ENCODE measurements around the gene SPATA31E1. TPM values are rescaled to one million over a fixed set of nuclear protein-coding genes. Genes with fewer than 3 reads are reported as not detected.

SPATA31E1 gene
- total and polyA plus RNA-seq, 2 donors (not counting 1 experiment from before 2014, with no cell fraction given): not detected

DNA sequence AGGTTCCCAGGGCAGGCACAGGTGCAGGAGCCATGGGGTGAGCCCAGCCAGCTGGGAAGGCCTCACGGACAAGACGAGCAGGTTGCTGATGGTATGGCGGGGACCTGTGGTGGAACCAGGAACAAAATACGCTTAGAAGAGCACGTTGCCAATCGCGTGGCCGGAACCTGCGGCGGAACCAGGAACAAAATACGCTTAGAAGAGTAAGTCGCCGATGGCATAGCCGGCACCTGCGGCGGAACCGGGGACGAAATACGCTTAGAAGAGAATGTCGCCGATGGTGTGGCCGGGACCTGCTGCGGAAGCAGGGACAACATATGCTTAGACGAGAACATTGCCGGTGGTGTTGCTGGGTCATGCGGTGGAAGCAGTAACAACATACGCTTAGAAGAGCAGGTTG lies 23.5 kb upstream of the SPATA31E1 start:
- CTCF ChIA-PET: no interaction called here
- Mint-ChIP-seq H3K27me3 (no peaks in the 10 kb centered on the region), H3K4me3 (no peak overlapping the region), H3K9me3 (ENCODE audit: insufficient read depth) (peaks cover 14% of the 10 kb centered on the region), H3K27ac (no peak overlapping the region), H3K4me1 (no peaks in the 10 kb centered on the region)
- H3K9me3 ChIP-seq (ENCODE audit: control extremely low read depth in 1 of 3, control insufficient read depth in 2 of 3, insufficient read depth in 1 of 3, low read length in 2 of 3): peaks cover 0 to 39% (median 0%) of the 10 kb centered on the region in 3 donors
- no peak overlapping the region for H3K4me3 ChIP-seq (ENCODE audit: control extremely low read depth in 1 of 5, extremely low read depth in 1 of 5, insufficient read depth in 1 of 5, low read depth in 2 of 5, low read length in 4 of 5)
- H3K9ac ChIP-seq (ENCODE audit: low read length): no peak overlapping the region
- POLR2A ChIA-PET: no interaction called here
- intact Hi-C loops (cut with micrococcal nuclease): no loop called here
- no peaks in the 10 kb centered on the region for H3K36me3 ChIP-seq (replicated peaks in 1 of 2; ENCODE audit: control extremely low read depth in 1 of 2, control insufficient read depth in 1 of 2, extremely low read depth in 1 of 2, insufficient read depth in 2 of 2, low read length in 1 of 2)
- DNase-seq (no peak), ATAC-seq (ENCODE audit: low read depth) (no peak)
- no peaks in the 10 kb centered on the region for H3K4me1 ChIP-seq (ENCODE audit: control insufficient read depth in 2 of 2, insufficient read depth in 2 of 2, low read length in 2 of 2)
- H4K20me1 ChIP-seq (ENCODE audit: control insufficient read depth, insufficient read depth, low read length, poor library complexity, severe bottlenecking): no peaks in the 10 kb centered on the region
- peaks cover 0 to 2% (median 0%) of the 10 kb centered on the region in 4 experiments for H3K27me3 ChIP-seq (replicated peaks in 1 of 4; ENCODE audit: control extremely low read depth in 1 of 4, control insufficient read depth in 3 of 4, insufficient read depth in 4 of 4, low read length in 3 of 4)
- no peak overlapping the region for H3K27ac ChIP-seq (ENCODE audit: low read length in 2 of 2)
- no peaks in the 10 kb centered on the region for H3K79me2 ChIP-seq (ENCODE audit: control insufficient read depth, insufficient read depth, low read length)
- WGBS (ENCODE audit: insufficient coverage): 91% methylated on average over 27 of the region's 27 CpGs
- no peak for TF ChIP-seq EZH2 (IDR thresholded peaks at IDR 0.05; ENCODE audit: borderline replicate concordance, insufficient read depth, low read depth, low read length, poor library complexity, severe bottlenecking)
- TF ChIP-seq, protein P1, sequence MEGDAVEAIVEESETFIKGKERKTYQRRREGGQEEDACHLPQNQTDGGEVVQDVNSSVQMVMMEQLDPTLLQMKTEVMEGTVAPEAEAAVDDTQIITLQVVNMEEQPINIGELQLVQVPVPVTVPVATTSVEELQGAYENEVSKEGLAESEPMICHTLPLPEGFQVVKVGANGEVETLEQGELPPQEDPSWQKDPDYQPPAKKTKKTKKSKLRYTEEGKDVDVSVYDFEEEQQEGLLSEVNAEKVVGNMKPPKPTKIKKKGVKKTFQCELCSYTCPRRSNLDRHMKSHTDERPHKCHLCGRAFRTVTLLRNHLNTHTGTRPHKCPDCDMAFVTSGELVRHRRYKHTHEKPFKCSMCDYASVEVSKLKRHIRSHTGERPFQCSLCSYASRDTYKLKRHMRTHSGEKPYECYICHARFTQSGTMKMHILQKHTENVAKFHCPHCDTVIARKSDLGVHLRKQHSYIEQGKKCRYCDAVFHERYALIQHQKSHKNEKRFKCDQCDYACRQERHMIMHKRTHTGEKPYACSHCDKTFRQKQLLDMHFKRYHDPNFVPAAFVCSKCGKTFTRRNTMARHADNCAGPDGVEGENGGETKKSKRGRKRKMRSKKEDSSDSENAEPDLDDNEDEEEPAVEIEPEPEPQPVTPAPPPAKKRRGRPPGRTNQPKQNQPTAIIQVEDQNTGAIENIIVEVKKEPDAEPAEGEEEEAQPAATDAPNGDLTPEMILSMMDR (IDR thresholded peaks at IDR 0.05): no peak
- no peak overlapping the region for H2AFZ ChIP-seq (ENCODE audit: insufficient read depth, low read depth, low read length, poor library complexity, severe bottlenecking)
- H3K4me2 ChIP-seq (replicated peaks; ENCODE audit: low read depth, low read length, poor library complexity, severe bottlenecking): no peak overlapping the region

DNA sequence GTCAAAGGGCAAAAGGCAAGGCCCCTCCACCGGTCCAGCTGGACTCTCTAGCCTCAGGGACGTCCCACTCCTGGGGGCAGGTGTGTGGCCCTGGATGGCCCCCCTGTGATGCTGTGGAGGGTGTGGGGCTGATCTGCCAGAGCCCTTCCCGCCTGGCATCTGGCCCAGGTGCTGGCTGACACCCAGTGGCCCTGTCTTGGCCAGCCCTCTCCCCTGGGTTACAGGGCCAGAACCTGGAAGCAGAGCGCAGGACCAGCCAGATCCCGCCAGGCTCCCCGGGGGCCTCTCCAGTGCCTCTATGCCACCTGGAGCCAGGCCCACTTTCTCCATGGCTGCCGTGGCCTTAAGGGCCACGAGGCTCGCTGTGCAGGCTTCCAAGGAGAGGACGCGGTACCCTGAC lies 22.9 kb upstream of the SPATA31E1 start:
- no peaks in the 10 kb centered on the region for H3K4me1 Mint-ChIP-seq
- no peak overlapping the region for H3K27ac ChIP-seq (ENCODE audit: low read length in 2 of 2)
- peaks cover 14% of the 10 kb centered on the region for H3K9me3 Mint-ChIP-seq (ENCODE audit: insufficient read depth)
- no peak overlapping the region for H3K27ac Mint-ChIP-seq
- TF ChIP-seq, protein P1 (IDR thresholded peaks at IDR 0.05): no peak
- TF ChIP-seq EZH2 (IDR thresholded peaks at IDR 0.05; ENCODE audit: borderline replicate concordance, insufficient read depth, low read depth, low read length, poor library complexity, severe bottlenecking): no peak
- H4K20me1 ChIP-seq (ENCODE audit: control insufficient read depth, insufficient read depth, low read length, poor library complexity, severe bottlenecking): no peaks in the 10 kb centered on the region
- ATAC-seq (ENCODE audit: low read depth) (no peak), DNase-seq (no peak)
- H3K79me2 ChIP-seq (ENCODE audit: control insufficient read depth, insufficient read depth, low read length): no peaks in the 10 kb centered on the region
- POLR2A ChIA-PET: no interaction called here
- H3K9me3 ChIP-seq (ENCODE audit: control extremely low read depth in 1 of 3, control insufficient read depth in 2 of 3, insufficient read depth in 1 of 3, low read length in 2 of 3): peaks cover 0 to 39% (median 0%) of the 10 kb centered on the region in 3 donors
- no peak overlapping the region for H3K9ac ChIP-seq (ENCODE audit: low read length)
- no peak overlapping the region for H2AFZ ChIP-seq (ENCODE audit: insufficient read depth, low read depth, low read length, poor library complexity, severe bottlenecking)
- H3K4me3 Mint-ChIP-seq: no peak overlapping the region
- no peaks in the 10 kb centered on the region for H3K27me3 Mint-ChIP-seq
- H3K4me3 ChIP-seq (ENCODE audit: control extremely low read depth in 1 of 5, extremely low read depth in 1 of 5, insufficient read depth in 1 of 5, low read depth in 2 of 5, low read length in 4 of 5): no peak overlapping the region
- H3K27me3 ChIP-seq (replicated peaks in 1 of 4; ENCODE audit: control extremely low read depth in 1 of 4, control insufficient read depth in 3 of 4, insufficient read depth in 4 of 4, low read length in 3 of 4): peaks cover 0 to 2% (median 0%) of the 10 kb centered on the region in 4 experiments
- no peaks in the 10 kb centered on the region for H3K4me1 ChIP-seq (ENCODE audit: control insufficient read depth in 2 of 2, insufficient read depth in 2 of 2, low read length in 2 of 2)
- CTCF ChIA-PET: no interaction called here
- no peak overlapping the region for H3K4me2 ChIP-seq (replicated peaks; ENCODE audit: low read depth, low read length, poor library complexity, severe bottlenecking)
- WGBS (ENCODE audit: insufficient coverage): 96% methylated on average over 11 of the region's 11 CpGs
- intact Hi-C loops (cut with micrococcal nuclease): no loop called here
- no peaks in the 10 kb centered on the region for H3K36me3 ChIP-seq (replicated peaks in 1 of 2; ENCODE audit: control extremely low read depth in 1 of 2, control insufficient read depth in 1 of 2, extremely low read depth in 1 of 2, insufficient read depth in 2 of 2, low read length in 1 of 2)

Data from B cell (primary cell).